Stimulated activated CD8-positive, alpha-beta memory T cell treated with anti-CD3 and anti-CD28 coated beads, Interleukin-7, amount 100 ng/mL, for 4 hours (primary cell): ENCODE data around the gene SUCO.
"Not testable (repeated sequence)": the region's sequence is repeated elsewhere in the genome, so short reads cannot be mapped to it uniquely, and the experiment has no call there.

ENCODE experiments used
- DNase-seq, 2 donors: peaks; one replicate each; pipeline ENCODE4 v3.0.0-alpha.2; 2020; ENCODE audit warnings: low read depth in 2 of 2

The SUCO gene

DNA sequence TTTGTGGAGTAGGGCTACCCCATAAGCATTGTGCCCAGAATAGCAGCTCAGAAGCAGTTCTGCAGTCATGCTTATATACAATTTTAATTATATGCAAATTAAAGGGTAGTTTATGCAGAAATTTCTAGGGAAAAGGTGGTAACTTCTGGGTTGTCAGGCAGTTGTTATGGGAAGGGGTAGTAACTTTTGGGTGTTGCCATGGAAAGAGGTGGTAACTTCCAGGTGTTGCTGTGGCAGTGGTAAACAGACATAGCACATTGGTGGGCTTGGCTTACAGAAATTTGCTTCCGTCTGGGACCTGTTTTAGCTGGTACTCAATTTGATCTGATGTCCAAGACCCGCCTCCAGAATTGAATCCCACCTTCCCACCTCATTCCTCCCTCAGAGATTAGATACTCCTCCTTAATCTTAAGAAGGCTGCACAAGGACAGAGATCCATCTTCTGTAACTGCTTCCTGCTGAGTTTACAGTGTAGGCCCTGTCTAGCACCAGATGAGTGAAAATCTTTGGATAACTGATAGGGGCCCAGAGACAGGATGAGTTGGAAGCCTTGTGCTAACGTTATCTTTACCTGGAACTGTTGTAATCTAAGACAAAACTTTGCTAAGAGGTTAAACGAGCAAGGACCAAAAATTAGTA is 26.7 kb downstream of the SUCO start:
- no peak for DNase-seq

DNA sequence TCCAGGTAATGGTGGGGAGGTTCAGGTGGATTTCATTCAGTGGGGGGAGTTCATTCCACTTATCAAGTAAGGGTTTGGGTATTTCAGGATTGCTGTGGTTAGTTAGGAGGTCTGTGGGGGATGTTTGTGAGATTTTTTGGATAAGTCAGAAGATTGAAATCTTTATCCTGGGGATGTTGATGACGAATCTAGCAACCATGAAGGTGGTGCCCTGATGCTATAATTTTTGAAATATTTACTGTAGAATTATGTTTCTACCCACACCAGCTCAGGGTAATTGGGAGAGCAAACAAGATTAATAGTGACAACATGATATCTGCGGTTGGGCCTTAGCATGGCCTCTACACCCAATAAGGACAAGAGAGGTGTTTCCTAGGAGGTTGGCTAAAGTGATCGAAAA is 28.3 kb downstream of the SUCO start:
- no peak for DNase-seq

DNA sequence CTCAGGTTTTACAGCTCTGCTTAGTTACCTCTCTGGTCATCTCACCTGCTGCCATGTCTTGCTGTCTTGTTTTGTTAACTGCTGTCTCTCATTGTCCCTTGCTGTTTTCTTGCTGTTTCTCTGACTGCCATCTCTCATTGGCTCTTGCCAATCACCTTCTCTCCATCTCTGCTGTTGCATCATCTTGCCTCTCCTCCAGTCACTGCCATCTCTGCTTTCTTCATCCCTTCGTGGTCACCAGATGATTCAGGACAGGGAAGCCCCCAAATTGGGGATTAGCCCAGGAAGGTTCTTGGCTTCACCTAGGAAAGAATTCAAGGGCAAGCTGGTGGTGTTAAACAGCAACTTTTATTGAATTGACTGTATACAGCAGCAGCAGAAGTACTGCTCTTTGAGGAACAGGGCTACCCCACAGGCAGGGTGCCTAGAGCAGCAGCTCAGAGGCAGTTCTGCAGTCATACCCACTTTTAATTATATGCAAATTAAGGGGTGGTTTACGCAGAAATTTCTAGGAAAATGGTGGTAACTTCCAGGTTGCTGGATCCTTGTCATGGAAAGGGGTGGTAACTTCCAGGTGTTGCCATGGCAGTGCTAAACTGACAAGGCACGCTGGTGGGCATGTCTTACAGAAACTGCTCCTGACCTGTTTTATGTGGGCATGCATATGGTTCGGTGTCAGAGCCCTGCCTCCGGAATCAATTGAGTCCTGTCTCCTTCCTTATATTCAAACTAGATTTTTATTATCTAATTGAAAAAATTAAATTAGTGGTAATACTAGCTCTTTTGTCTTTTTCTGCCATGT is 33.4 kb downstream of the SUCO start:
- no peak for DNase-seq

DNA sequence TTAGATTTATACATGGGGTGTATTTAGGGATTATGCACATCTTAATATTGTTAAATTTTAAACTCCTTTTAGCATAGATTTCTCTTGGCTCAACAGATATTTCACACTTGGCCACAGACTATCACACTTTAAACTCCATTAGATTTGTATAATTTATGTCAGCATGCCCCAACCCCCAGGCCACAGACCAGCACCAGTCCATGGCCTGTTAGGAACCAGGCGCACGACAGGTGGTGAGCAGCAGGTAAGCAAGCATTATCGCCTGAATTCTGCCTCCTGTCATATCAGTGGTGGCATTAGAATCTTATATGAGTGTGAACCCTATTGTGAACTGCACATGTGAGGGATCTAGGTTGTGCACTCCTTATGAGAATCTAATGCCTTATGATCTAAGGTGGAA is 34.8 kb downstream of the SUCO start:
- no peak for DNase-seq

DNA sequence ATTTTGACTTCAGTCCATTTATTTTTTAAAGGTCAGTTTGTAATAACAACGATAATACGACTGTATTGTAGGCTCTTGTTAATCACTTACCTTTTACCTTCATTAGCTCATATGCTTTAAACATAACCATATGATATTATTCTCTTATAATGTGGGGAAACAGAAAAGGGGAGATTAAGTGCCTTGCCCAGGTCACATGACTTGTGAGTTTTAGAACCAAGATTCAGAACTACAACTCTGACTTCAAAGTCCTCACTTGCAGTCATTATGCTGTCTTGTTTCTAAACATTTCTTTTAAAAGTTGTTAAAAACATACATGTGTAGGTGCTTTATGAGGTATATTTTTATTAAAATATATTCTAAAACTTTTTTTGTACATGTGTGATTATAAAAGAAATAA is 41.1 kb downstream of the SUCO start:
- DNase-seq = no peak

DNA sequence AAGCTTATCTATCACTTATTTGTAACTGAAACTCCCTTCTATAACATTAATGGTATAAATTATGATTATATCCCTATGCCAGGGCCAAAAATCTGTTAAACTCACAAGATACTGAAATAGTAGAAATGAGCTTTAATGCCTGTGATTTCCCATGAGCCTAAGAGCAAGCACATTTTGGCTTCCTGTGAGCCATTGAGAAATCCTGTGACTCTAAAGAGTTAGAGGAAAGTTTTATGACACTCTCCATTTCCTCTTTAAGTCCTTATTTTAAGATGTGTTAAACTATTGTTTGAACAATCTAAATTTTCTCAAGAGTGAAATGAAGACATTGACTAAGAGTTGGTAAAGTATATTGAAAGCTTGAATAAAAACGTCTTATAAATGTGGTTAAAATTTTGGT is 45.6 kb downstream of the SUCO start:
- no peak for DNase-seq

DNA sequence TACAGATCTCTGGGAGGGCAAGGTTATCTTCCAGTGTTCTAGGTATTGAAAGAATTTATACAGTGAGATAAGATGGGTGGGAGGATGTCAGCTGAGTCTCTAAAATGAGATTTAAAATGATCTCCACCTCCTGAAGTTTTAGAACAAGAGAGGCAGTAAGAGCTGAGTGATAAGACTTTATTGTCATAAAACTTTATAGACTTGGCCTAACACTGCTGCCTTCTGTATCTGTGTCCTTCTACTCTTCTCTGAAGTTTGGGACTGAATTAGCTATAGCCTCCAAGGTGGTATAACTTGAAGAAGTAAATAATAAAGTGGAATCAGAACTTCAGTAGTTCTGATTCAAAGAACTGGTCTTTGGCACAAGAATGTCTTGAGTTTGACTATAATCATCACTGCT is 48.3 kb downstream of the SUCO start:
- DNase-seq = no peak

DNA sequence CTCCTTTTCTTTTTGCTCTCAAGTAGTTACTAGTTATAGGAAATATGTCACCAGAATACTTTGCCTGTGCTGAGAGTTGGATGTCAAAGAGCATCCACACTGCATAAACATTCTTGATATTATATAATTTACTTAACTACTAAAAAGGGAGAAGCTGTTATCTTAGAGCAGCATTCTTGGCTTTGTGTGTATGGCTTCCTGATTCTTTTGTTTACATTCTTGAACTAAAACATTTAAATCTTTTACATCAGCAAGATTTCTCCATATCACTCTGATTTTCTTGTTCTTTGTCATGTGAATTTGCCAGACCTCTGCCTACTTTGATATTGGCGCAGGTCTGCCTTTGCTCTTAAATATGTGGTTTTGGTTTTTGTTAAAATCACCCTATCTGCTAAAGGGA is 48.8 kb downstream of the SUCO start:
- DNase-seq = no peak

DNA sequence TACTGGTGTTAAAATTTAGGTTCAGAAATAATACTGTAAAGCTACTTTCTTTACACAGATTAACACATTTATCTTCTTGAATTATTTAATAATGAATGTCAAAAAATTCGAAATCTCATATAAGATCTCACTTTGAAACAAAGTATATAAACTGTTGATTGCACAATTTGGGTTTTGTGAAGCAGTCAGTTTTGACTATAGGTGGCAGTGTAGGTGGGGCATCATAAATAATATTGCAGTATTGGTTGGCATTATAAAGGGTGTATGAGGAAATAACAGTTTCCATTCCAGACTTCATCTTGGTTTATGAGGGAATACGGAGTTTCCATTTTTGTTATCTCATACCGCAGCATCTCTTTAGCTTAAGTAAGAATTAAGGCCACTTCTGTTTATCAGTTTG is 49.9 kb downstream of the SUCO start:
- no peak for DNase-seq

DNA sequence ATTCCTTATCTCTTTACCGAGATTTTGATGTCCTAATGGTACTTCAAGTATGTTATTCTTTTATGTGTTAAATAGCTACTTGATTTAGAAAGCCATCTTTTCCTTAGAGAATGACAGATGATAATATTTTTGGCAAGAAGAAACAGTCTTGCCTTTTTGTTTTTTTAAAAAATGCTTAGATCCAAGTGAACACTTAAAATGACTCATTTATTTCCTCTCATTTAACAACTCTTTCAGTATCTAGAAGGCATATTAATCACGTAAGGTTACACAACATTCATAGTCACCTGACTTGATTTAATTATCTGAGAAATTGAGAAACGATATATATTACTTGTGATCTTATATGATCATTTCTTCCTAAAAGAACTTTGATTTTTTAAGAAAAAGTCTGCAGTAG is 52.4 kb downstream of the SUCO start:
- no peak for DNase-seq

DNA sequence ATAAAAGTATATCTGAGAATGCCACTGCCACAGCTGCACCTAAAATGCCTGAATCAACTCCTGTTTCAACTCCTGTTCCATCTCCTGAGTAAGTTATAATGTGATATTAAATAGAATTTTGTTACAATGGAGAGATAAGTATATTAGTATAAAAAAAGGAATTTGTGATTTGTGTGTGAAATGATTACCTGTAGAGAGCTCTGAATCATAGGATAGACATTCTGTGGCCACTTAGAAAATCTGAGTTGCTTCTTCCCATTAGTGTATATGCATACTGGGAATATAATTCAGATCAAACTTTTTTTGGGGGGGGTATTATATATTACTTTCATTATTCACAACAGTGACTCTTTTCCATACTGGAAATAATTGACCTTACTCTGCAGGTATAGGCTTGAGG is 52.9 kb downstream of the SUCO start:
- no peak for DNase-seq

DNA sequence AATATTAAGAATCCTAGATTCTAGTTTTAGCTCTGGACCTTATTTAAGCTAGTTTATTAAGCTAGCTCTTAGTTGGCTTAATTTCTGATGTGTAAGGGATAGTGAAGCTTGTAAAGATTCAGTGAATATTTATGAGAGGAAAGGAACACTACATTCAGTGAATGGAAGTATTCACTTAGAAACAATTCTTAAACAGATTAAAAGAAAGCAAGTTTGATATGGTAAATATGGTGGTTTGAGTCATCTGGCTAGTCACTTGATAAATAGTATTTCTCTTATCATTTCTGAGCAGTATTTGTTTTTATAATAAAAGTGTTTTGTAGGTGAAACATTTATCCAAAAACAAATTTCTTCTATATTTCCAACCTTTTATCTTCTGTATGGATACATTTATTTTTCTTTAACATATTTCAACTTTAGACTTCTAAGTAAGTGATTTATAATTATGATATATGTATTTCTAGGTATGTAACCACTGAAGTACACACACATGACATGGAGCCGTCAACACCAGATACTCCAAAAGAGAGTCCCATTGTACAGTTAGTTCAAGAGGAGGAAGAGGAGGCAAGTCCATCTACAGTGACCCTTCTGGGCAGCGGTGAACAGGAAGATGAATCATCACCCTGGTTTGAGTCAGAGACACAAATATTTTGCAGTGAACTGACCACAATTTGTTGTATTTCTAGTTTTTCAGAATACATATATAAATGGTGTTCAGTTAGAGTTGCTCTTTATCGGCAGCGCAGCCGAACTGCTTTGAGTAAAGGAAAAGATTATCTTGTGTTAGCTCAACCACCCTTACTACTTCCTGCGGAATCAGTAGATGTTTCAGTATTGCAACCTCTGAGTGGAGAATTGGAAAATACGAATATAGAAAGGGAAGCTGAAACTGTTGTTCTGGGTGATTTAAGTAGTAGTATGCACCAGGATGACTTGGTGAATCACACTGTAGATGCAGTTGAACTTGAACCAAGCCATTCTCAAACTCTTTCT is 55.6 kb downstream of the SUCO start:
- no peak for DNase-seq

DNA sequence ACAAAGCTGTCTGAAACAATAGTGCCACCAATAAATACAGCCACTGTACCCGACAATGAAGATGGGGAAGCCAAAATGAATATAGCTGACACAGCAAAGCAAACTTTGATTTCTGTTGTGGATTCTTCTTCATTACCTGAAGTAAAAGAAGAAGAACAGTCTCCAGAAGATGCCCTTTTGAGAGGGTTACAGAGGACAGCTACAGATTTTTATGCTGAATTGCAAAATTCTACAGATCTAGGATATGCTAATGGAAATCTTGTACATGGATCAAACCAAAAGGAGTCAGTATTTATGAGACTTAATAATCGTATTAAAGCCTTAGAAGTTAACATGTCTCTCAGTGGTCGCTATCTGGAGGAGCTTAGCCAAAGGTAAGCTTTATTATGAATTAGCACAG is 56.6 kb downstream of the SUCO start:
- DNase-seq = no peak

DNA sequence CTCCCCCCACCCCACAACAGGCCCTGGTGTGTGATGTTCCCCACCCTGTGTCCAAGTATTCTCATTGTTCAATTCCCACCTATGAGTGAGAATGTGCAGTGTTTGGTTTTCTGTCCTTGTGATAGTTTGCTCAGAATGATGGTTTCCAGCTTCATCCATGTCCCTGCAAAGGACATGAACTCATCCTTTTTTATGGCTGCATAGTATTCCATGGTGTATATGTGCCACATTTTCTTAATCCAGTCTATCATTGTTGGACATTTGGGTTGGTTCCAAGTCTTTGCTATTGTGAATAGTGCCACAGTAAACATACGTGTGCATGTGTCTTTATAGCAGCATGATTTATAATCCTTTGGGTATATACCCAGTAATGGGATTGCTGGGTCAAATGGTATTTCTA is 58.5 kb downstream of the SUCO start:
- DNase-seq = not testable (repeated sequence)

DNA sequence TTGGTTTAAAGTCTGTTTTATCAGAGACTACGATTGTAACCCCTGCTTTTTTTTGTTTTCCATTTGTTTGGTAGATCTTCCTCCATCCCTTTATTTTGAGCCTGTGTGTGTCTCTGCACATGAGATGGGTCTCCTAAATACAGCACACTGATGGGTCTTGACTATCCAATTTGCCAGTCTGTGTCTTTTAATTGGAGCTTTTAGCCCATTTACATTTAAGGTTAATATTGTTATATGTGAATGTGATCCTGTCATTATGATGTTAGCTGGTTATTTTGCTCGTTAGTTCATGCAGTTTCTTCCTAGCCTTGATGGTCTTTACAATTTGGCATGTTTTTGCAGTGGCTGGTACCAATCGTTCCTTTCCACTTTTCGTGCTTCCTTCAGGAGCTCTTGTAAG is 62.1 kb downstream of the SUCO start:
- DNase-seq = not testable (repeated sequence)

DNA sequence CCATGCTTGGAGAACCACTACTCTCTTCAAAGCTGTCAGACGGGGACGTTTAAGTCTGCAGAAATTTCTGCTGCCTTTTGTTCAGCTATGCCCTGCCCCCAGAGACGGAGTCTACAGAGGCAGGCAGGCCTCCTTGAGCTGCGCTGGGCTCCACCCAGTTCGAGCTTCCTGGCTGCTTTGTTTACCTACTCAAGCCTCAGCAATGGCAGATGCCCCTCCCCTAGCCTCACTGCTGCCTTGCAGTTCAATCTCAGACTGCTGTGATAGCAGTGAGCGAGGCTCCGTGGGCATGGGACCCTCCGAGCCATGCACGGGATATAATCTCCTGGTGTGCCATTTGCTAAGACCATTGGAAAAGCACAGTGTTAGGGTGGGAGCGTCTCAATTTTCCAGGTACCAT is 63.8 kb downstream of the SUCO start:
- DNase-seq = not testable (repeated sequence)

DNA sequence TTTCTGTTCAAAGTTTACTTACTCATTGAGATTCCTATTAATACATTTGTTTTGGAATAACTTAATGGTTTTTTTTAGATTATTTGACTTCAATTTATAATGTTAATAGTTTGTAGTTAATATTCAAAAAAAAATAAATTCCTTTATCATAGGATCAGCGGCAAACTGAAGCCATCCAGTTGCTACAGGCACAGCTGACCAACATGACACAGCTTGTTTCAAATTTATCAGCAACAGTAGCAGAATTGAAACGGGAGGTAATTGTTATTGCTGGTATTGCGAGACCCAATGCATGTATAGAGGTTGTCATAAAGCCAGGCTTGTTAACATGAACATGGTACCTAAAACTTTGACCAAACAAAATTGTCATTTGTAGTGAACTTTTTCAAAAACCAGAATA is 67.0 kb downstream of the SUCO start:
- DNase-seq = no peak

DNA sequence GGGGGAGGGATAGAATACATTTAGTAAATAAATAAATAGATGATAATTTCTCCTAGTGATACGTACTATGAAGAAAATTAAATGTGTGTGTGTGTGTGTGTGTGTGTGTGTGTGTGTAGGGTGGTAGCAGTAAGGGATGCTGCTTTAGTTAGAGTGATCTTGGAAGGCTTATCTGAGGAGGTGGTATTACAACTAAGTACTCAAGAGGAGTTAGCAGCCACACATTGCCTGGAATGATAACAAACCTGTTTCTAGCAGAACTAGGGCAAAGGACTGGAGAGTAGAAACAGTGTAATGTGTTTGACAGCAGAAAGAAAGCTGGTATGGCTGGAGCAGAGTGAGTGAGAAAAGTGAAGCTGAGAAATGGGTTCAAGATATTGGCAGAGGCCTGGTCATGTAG is 67.7 kb downstream of the SUCO start:
- no peak for DNase-seq

DNA sequence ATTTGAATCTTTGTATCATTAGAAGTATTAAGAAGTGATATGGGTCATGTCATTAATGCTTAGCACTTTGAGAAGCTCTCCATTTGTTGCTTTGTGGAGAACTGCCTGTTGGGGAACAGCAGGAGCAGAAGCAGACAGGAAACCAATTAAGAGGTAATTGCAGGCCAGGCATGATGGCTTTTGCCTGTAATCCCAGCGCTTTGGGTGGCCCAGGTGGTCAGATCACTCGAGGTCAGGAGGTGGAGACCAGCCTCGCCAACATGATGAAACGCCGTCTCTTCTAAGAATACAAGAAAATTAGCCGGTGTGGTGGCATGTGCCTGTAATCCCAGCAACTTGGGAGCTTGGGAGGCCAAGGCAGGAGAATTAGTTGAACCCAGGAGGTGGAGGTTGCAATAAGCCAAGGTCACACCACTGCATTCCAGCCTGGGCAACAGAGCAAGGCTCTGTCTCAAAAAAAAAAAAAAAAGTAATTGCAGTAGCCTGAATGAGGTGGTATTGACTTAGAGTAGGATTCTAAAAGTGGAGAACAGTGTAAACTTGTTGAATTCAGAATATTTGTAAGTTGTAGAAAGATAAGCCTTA is 68.2 kb downstream of the SUCO start:
- DNase-seq = no peak

DNA sequence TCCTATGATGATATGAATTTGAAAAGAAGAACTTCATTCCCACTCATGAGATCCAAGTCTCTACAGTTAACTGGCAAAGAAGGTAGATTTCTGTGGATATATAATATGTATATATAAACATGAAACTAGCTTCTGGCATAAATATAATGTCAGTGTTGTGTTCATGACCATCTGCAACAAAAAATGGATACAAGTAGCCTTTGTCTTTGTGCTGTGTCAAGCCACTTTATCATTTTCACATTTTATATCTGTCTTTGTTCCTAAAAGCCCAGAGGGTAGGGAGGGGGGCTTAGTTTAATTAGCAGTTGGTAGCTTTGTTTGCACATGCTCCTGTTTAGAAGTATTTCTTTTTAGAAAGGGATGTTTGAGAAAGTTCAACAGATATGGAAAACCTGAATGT is 69.8 kb downstream of the SUCO start:
- no peak for DNase-seq

DNA sequence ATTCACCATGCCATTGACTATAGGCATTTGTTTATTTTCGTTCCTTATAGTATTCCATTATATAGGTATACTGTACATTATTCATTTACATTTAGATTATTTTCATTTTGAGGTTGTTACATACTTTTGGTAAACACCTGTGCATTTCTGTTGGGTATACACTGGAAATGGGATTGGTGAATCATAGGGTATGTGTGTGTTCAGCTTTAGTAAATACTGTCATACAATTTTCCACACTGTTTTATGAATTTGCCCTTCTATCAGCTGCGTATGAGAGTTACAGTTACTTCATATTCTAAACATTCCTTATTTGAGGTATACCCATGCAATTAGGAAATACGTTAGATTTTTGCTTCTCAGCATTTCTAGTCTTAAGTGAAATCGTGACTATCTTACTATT is 70.9 kb downstream of the SUCO start:
- DNase-seq = no peak

DNA sequence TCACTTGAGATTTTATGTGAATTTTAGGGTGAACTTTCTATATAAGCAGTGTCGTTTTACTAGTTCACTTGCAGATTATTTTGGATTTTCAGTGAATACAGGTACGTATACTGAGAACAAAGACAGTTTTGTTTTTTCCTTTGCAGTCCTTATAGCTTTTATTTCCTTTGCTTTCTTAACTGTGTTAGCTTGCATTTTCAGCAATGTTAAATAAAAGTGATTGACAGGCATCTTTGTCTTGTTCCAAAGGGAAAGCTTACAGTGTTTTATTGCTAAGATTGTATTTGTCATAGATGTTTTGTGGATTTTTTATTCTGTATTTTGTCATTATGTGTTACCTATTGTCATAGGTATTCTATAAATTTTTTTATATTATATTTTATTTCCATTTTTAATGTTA is 72.7 kb downstream of the SUCO start:
- no peak for DNase-seq
